MCF 10A (cell line): Measurements from ENCODE around the gene CD74. TPM values are rescaled to one million over a fixed set of nuclear protein-coding genes. Genes with fewer than 3 reads are reported as not detected.
"Not testable (repeated sequence)": the region's sequence is repeated elsewhere in the genome, so short reads cannot be mapped to it uniquely, and the experiment has no call there.

Experiments used
- BruUV-seq: library from RNA; stranded (reverse); fragments of 400-500 nt; replicated peaks from 2 replicates; lab custom pipeline; 2021; lab: Mats Ljungman, UMichigan
- CTCF ChIA-PET: fragments of 300-600 bp; sonication (Branson Sonifier 250); formaldehyde crosslinking; extraction: SDS; loops from one replicate; lab custom pipeline; 2021; ENCODE audit warnings: antibody characterized with exemption, inconsistent platforms; lab: Yijun Ruan, JAX
- POLR2A ChIA-PET: fragments of 300-600, 350-650 bp; sonication (Branson Sonifier 250); formaldehyde crosslinking; extraction: SDS; loops from one replicate; lab custom pipeline; 2020; ENCODE audit warnings: antibody characterized with exemption, inconsistent platforms; lab: Yijun Ruan, JAX
- DNase-seq: peaks from one replicate; pipeline ENCODE4 v3.0.0-alpha.2; 2018; ENCODE audit not compliant: unreplicated experiment
- H3K27ac Mint-ChIP-seq: one replicate; pipeline ENCODE4 v1.8.0; 2022; ENCODE audit warnings: mild to moderate bottlenecking, low read depth, mixed read lengths; ENCODE audit not compliant: unreplicated experiment
- H3K27me3 Mint-ChIP-seq: one replicate; pipeline ENCODE4 v1.8.0; 2022; ENCODE audit warnings: mixed read lengths; ENCODE audit not compliant: insufficient read depth, unreplicated experiment
- H3K36me3 Mint-ChIP-seq: one replicate; pipeline ENCODE4 v1.8.0; 2022; ENCODE audit warnings: mild to moderate bottlenecking, moderate library complexity, mixed read lengths; ENCODE audit not compliant: insufficient read depth, unreplicated experiment
- H3K4me1 Mint-ChIP-seq: one replicate; pipeline ENCODE4 v1.8.0; 2022; ENCODE audit warnings: mixed read lengths; ENCODE audit not compliant: insufficient read depth, unreplicated experiment
- H3K4me3 Mint-ChIP-seq: one replicate; pipeline ENCODE4 v1.8.0; 2022; ENCODE audit warnings: mild to moderate bottlenecking, moderate library complexity, mixed read lengths; ENCODE audit not compliant: unreplicated experiment
- H3K9me3 Mint-ChIP-seq: one replicate; pipeline ENCODE4 v1.8.0; 2022; ENCODE audit warnings: mixed read lengths; ENCODE audit not compliant: unreplicated experiment
- intact Hi-C: fragments of 100-400 bp; cut with micrococcal nuclease; formaldehyde crosslinking; loops from 2 replicates; pipeline ENCODE4 v1.14.1; 2022
- total RNA-seq: library from RNA; stranded (reverse); gene quantifications from 2 replicates; pipeline ENCODE4 v1.2.3, GENCODE V29; 2022
- TF ChIP-seq, protein P1 (sequence below): fragments of 200-600 bp; IDR thresholded peaks from one replicate; pipeline ENCODE4 v1.8.0; 2022; ENCODE audit warnings: antibody characterized with exemption, mild to moderate bottlenecking; ENCODE audit not compliant: unreplicated experiment

Gene CD74
- total RNA-seq, 1 experiment from 2014 or later, result not detected

DNA sequence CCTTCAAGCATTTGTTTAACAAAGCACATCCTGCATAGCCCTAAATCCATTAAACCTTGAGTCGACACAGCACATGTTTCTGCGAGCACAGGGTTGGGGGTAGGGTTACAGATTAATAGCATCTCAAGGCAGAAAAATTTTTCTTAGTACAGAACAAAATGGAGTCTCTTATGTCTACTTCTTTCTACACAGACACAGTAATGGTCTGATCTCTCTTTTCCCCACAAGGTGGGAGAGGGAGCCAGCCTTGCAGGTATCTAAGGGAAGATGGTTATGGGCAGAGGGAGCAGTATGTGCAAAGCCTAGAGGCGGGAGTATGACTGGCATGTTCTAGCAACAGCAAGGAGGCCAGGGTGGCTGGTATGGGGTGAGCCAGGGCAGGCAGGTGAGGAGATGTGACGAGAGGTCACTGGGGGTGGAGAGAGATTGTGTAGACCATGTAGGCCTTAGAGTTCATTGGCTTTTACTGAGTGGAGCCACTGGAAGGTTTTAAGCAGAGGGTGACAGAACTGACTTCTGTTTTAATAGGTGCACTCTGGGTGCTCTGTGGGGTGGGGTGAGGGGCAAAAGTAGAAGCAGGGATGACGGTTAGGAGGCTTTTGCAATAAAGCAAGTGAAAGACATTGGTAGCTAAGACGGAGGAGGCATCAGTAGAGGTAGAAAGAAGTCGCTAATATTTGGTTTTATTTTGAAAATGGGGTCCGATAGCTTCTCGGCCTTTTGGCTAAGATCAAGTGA lies 42.0 kb upstream of the CD74 start:
- no peak for DNase-seq
- Mint-ChIP-seq H3K9me3 (no peaks in the 10 kb centered on the region), H3K36me3 (peaks cover 5% of the 10 kb centered on the region), H3K4me1 (peaks cover 4% of the 10 kb centered on the region), H3K27ac (no peak overlapping the region), H3K27me3 (no peaks in the 10 kb centered on the region), H3K4me3 (no peak overlapping the region)
- BruUV-seq, result no TSS peak
- intact Hi-C loops, result loop anchor here (5.0 to 10.0 kb wide), 2 partner anchors 248 to 320 kb away; partner anchors contain the start of genes RBM22 and SMIM3
- ChIA-PET CTCF (interaction anchor here (0.8 to 7.4 kb wide), 5 partner anchors 19 to 106 kb away, joined by 4 to 142 read pairs (median 103); no protein-coding TSS in a partner anchor), POLR2A (interaction anchor here (0.6 kb wide), 1 partner anchor 824 kb away, joined by 3 read pairs; no protein-coding TSS in a partner anchor)
- TF ChIP-seq, protein P1, sequence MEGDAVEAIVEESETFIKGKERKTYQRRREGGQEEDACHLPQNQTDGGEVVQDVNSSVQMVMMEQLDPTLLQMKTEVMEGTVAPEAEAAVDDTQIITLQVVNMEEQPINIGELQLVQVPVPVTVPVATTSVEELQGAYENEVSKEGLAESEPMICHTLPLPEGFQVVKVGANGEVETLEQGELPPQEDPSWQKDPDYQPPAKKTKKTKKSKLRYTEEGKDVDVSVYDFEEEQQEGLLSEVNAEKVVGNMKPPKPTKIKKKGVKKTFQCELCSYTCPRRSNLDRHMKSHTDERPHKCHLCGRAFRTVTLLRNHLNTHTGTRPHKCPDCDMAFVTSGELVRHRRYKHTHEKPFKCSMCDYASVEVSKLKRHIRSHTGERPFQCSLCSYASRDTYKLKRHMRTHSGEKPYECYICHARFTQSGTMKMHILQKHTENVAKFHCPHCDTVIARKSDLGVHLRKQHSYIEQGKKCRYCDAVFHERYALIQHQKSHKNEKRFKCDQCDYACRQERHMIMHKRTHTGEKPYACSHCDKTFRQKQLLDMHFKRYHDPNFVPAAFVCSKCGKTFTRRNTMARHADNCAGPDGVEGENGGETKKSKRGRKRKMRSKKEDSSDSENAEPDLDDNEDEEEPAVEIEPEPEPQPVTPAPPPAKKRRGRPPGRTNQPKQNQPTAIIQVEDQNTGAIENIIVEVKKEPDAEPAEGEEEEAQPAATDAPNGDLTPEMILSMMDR, result no peak

DNA sequence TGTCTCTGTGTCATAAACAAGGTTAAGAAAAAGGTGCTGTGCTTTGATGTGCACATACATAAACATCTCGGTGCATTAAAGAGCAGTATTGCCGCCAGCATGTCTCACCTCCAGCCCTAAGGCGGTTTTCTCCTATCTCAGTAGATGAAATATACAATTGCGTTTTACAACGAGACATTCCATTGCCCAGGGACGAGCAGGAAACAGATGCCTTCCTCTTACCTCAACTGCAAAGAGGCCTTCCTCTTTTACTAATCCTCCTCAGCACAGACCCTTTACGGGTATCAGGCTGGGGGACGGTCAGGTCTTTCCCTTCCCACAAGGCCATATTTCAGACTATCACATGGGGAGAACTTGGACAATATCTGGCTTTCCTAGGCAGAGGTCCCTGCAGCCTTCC lies 41.3 kb upstream of the CD74 start:
- intact Hi-C loops, result loop anchor here (10.0 kb wide), 1 partner anchor 321 kb away; the partner anchor contains the start of gene SMIM3
- H3K27ac Mint-ChIP-seq, H3K4me1 Mint-ChIP-seq, H3K27me3 Mint-ChIP-seq, BruUV-seq, POLR2A ChIA-PET, DNase-seq, H3K9me3 Mint-ChIP-seq, H3K4me3 Mint-ChIP-seq: not testable (repeated sequence)
- peaks cover 12% of the 10 kb centered on the region for H3K36me3 Mint-ChIP-seq
- CTCF ChIA-PET, result interaction anchor here (1.4 kb wide), 1 partner anchor 71 kb away, joined by 3 read pairs; no protein-coding TSS in a partner anchor

DNA sequence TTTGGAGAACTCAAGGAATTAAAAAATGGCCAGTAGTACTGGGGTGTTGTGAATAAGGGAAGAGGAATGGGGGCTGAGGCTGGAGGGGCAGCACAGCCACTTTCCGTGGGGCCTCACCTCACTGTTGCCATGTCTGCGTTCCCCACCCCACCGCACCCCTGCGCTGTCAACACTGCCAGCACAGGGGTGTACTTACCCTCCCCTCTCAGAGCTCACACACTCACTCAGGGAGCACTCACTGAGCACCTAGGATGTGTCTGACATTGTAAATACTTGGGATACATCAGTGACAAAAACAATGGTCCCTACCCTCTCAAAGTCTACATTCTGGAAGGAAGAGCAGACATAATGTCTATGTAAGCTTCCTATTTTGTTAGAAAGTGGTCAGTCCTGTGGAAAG lies 40.2 kb upstream of the CD74 start:
- intact Hi-C loops, result loop anchor here (10.0 kb wide), 1 partner anchor 322 kb away; the partner anchor contains the start of gene SMIM3
- peaks cover 5% of the 10 kb centered on the region for H3K4me1 Mint-ChIP-seq
- ChIA-PET CTCF (interaction anchor here (0.6 to 4.7 kb wide), 6 partner anchors 15 to 108 kb away, joined by 3 to 36 read pairs (median 3); no protein-coding TSS in a partner anchor), POLR2A (no interaction called here)
- no peaks in the 10 kb centered on the region for H3K27me3 Mint-ChIP-seq
- no peaks in the 10 kb centered on the region for H3K9me3 Mint-ChIP-seq
- peaks cover 23% of the 10 kb centered on the region for H3K36me3 Mint-ChIP-seq
- BruUV-seq, result no TSS peak
- no peak for DNase-seq
- H3K4me3 Mint-ChIP-seq, result no peak overlapping the region
- no peak overlapping the region for H3K27ac Mint-ChIP-seq
- TF ChIP-seq, protein P1, result no peak

DNA sequence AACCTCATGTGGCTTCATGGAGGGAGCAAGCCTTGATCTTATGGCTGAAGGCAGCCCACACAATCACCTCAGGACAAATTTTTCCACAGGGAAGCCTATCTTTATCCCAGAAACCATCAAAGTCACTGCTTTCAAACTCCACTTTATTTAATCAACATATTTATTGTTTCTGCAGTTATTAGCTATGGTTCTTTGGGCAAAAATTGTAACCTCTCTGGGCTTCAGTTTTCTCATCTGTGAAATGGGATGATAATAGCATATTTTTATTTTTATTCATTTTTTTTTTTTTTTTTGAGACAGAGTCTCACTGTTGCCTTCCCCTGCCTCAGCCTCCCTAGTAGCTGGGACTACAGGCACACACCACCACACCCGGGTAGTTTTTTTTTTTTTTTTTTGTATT lies 38.9 kb upstream of the CD74 start:
- intact Hi-C loops, result loop anchor here (10.0 kb wide), 1 partner anchor 323 kb away; the partner anchor contains the start of gene SMIM3
- Mint-ChIP-seq H3K36me3 (peaks cover 36% of the 10 kb centered on the region), H3K4me1 (peaks cover 15% of the 10 kb centered on the region), H3K27me3 (no peaks in the 10 kb centered on the region), H3K9me3 (no peaks in the 10 kb centered on the region), H3K27ac (no peak overlapping the region), H3K4me3 (no peak overlapping the region)
- DNase-seq, result no peak
- CTCF ChIA-PET, result interaction anchor here (0.6 to 4.7 kb wide), 14 partner anchors 12 to 615 kb away, joined by 3 to 36 read pairs (median 3); no protein-coding TSS in a partner anchor
- POLR2A ChIA-PET, result interaction anchor here (0.7 kb wide), 1 partner anchor 35 kb away, joined by 3 read pairs; no protein-coding TSS in a partner anchor
- BruUV-seq, result no TSS peak
- TF ChIP-seq, protein P1, result no peak
